Measurements from ENCODE around the gene ZDHHC7.

DNA sequence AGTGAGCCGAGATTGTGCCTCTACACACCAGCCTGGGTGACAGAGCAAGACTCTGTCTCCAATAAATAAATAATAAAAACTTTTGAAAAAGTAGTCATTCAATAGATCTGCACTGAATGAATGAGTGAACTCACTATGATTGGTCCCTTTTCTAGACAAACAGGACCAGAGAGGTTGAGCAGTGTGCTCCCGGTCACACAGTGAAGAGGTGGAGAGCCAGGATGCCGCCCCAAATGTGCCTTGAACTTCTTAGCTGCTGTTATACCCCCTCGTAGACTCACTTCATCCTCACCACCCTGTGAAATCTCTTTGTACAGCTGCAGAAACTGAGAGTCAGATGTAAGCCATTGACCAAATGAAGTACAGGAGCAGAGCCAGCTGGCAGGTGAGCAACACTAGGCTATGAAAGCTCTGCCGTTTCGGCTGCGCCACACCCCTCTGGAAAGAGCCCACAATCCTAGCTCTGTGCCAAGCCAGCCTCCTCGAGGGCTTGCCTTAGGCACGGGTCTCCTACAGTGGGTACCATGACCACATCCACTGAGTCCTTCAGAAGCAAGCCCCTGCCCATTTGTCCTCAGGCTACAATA is 8.4 kb upstream of the ZDHHC7 start:
- TF ChIP-seq ZC3H10 (CRISPR knock-in tag; IDR thresholded peaks at IDR 0.05) (no peak), ZFP30 (CRISPR knock-in tag; IDR thresholded peaks at IDR 0.05) (no peak), OSR1 (CRISPR knock-in tag; IDR thresholded peaks at IDR 0.05) (no peak), GLIS3 (CRISPR knock-in tag; IDR thresholded peaks at IDR 0.05) (no peak), ARNTL (CRISPR knock-in tag; IDR thresholded peaks at IDR 0.05; ENCODE audit: borderline replicate concordance, low read depth) (no peak), ISL1 (CRISPR knock-in tag; IDR thresholded peaks at IDR 0.05) (no peak), RARB (CRISPR knock-in tag; IDR thresholded peaks at IDR 0.05) (no peak), PPARA (CRISPR knock-in tag; IDR thresholded peaks at IDR 0.05; ENCODE audit: borderline replicate concordance) (no peak), ZFP3 (CRISPR knock-in tag; IDR thresholded peaks at IDR 0.05) (no peak)
- TF ChIP-seq, protein P1, sequence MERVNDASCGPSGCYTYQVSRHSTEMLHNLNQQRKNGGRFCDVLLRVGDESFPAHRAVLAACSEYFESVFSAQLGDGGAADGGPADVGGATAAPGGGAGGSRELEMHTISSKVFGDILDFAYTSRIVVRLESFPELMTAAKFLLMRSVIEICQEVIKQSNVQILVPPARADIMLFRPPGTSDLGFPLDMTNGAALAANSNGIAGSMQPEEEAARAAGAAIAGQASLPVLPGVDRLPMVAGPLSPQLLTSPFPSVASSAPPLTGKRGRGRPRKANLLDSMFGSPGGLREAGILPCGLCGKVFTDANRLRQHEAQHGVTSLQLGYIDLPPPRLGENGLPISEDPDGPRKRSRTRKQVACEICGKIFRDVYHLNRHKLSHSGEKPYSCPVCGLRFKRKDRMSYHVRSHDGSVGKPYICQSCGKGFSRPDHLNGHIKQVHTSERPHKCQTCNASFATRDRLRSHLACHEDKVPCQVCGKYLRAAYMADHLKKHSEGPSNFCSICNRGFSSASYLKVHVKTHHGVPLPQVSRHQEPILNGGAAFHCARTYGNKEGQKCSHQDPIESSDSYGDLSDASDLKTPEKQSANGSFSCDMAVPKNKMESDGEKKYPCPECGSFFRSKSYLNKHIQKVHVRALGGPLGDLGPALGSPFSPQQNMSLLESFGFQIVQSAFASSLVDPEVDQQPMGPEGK (CRISPR knock-in tag; IDR thresholded peaks at IDR 0.05; ENCODE audit: borderline replicate concordance) = no peak
- TF ChIP-seq, protein P2, sequence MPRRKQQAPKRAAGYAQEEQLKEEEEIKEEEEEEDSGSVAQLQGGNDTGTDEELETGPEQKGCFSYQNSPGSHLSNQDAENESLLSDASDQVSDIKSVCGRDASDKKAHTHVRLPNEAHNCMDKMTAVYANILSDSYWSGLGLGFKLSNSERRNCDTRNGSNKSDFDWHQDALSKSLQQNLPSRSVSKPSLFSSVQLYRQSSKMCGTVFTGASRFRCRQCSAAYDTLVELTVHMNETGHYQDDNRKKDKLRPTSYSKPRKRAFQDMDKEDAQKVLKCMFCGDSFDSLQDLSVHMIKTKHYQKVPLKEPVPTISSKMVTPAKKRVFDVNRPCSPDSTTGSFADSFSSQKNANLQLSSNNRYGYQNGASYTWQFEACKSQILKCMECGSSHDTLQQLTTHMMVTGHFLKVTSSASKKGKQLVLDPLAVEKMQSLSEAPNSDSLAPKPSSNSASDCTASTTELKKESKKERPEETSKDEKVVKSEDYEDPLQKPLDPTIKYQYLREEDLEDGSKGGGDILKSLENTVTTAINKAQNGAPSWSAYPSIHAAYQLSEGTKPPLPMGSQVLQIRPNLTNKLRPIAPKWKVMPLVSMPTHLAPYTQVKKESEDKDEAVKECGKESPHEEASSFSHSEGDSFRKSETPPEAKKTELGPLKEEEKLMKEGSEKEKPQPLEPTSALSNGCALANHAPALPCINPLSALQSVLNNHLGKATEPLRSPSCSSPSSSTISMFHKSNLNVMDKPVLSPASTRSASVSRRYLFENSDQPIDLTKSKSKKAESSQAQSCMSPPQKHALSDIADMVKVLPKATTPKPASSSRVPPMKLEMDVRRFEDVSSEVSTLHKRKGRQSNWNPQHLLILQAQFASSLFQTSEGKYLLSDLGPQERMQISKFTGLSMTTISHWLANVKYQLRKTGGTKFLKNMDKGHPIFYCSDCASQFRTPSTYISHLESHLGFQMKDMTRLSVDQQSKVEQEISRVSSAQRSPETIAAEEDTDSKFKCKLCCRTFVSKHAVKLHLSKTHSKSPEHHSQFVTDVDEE (CRISPR knock-in tag; IDR thresholded peaks at IDR 0.05) = no peak
